ENCODE data around the gene TCIRG1.

- TF ChIP-seq EZH2phosphoT487 (IDR thresholded peaks at IDR 0.05; ENCODE audit: insufficient read depth, low read depth) (no peak), EZH2 (IDR thresholded peaks at IDR 0.05; ENCODE audit: insufficient read depth, poor library complexity, severe bottlenecking) (no peak)
Measured at GRCh38 chr11:68042219-68043028, 3.6 kb downstream of the TCIRG1 start.
